ENCODE measurements around the gene NUDCD3. TPM values are rescaled to one million over a fixed set of nuclear protein-coding genes. Genes with fewer than 3 reads are reported as not detected.
A peak's percentile ranks its signal among the peaks of the same experiment; 100 is the strongest.

Gene NUDCD3
- total RNA-seq, 2 experiments from 2014 or later: 91.0 to 97.5 TPM

- peaks cover 9% of the 10 kb centered on the region for H3K9me3 Mint-ChIP-seq
- ChIA-PET POLR2A (no interaction called here), CTCF (interaction anchor here (2.0 kb wide), 1 partner anchor 48 kb away, joined by 5 read pairs; no protein-coding TSS in a partner anchor)
- no peak overlapping the region for H3K4me3 Mint-ChIP-seq
- no peaks in the 10 kb centered on the region for H3K27me3 Mint-ChIP-seq
- peaks cover 62% of the 10 kb centered on the region for H3K4me1 Mint-ChIP-seq
- no peak for DNase-seq
- peaks cover 60% of the 10 kb centered on the region for H3K36me3 Mint-ChIP-seq (ENCODE audit: low read depth)
- peak overlapping the region; percentile 5 for H3K27ac Mint-ChIP-seq
Observed at GRCh38 chr7:44486693-44487092, 3.8 kb downstream of the NUDCD3 start.

DNA sequence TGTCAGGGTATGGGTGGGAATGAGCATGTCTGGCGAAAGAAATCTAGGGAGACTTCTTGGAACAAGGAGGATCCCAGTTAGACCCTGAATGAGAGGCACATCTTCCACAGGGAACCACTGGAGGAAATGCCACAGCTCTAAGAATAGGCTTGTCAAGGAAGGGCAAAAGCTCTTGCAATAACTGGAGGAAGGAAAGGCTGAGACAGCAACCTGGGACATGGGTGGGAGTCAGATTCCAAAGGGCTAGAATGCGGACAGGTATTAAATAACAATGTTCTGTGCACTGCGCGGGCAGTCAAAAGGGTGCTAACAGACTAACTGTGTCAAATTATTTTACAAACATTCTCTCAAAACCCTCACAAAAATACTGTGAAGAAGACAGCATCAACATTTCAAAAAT lies 4.5 kb downstream of the NUDCD3 start:
- DNase-seq: no peak
- no peak overlapping the region for H3K27ac Mint-ChIP-seq
- peaks cover 58% of the 10 kb centered on the region for H3K4me1 Mint-ChIP-seq
- peaks cover 67% of the 10 kb centered on the region for H3K36me3 Mint-ChIP-seq (ENCODE audit: low read depth)
- POLR2A ChIA-PET: no interaction called here
- CTCF ChIA-PET: interaction anchor here (2.0 kb wide), 1 partner anchor 49 kb away, joined by 5 read pairs; no protein-coding TSS in a partner anchor
- H3K27me3 Mint-ChIP-seq: no peaks in the 10 kb centered on the region
- no peak overlapping the region for H3K4me3 Mint-ChIP-seq
- peaks cover 9% of the 10 kb centered on the region for H3K9me3 Mint-ChIP-seq

- Mint-ChIP-seq H3K36me3 (ENCODE audit: low read depth) (peaks cover 77% of the 10 kb centered on the region), H3K9me3 (peaks cover 9% of the 10 kb centered on the region), H3K4me1 (peaks cover 60% of the 10 kb centered on the region), H3K4me3 (no peak overlapping the region), H3K27me3 (no peaks in the 10 kb centered on the region), H3K27ac (no peak overlapping the region)
- DNase-seq: no peak
- ChIA-PET CTCF (interaction anchor here (1.7 kb wide), 1 partner anchor 244 kb away, joined by 4 read pairs; no protein-coding TSS in a partner anchor), POLR2A (no interaction called here)
Observed at GRCh38 chr7:44484482-44485313, 5.8 kb downstream of the NUDCD3 start.

- Mint-ChIP-seq H3K9me3 (peaks cover 13% of the 10 kb centered on the region), H3K4me1 (peaks cover 50% of the 10 kb centered on the region), H3K36me3 (ENCODE audit: low read depth) (peaks cover 84% of the 10 kb centered on the region), H3K27ac (no peak overlapping the region), H3K4me3 (no peak overlapping the region), H3K27me3 (no peaks in the 10 kb centered on the region)
- ChIA-PET POLR2A (interaction anchor here (1.2 kb wide), 1 partner anchor 8 kb away, joined by 4 read pairs; no protein-coding TSS in a partner anchor), CTCF (no interaction called here)
- DNase-seq: no peak
Observed at GRCh38 chr7:44482502-44483485, 7.7 kb downstream of the NUDCD3 start.

DNA sequence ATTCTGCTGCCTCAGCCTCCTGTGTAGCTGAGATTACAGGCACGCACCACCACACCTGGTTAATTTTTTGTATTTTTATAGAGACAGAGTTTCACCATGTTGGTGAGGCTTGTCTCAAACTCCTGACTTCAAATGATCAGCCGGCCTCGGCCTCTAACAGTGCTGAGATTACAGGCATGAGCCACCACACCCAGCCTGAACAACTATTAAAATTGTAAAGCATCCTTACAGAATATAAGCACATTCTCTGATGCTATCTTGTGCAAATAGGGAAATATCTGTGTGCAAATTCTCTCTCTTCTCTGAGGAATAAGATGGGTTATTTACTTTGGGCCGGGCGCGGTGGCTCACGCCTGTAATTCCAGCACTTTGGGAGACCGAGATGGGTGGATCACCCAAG lies 12.5 kb downstream of the NUDCD3 start:
- POLR2A ChIA-PET: interaction anchor here (1.8 kb wide), 1 partner anchor 12 kb away, joined by 4 read pairs; the partner anchor contains the start of gene NUDCD3
- H3K27me3 Mint-ChIP-seq: no peaks in the 10 kb centered on the region
- H3K9me3 Mint-ChIP-seq: peaks cover 4% of the 10 kb centered on the region
- H3K27ac Mint-ChIP-seq: no peak overlapping the region
- CTCF ChIA-PET: interaction anchor here (0.6 to 1.8 kb wide), 9 partner anchors 11 to 552 kb away, joined by 3 to 15 read pairs (median 4); partner anchors contain the start of gene NUDCD3
- no peak overlapping the region for H3K4me3 Mint-ChIP-seq
- no peak for DNase-seq
- peaks cover 27% of the 10 kb centered on the region for H3K4me1 Mint-ChIP-seq
- peaks cover 81% of the 10 kb centered on the region for H3K36me3 Mint-ChIP-seq (ENCODE audit: low read depth)

GRCh38 chr7:44477063-44477830 lies 13.2 kb downstream of the NUDCD3 start:
- Mint-ChIP-seq H3K4me1 (peaks cover 24% of the 10 kb centered on the region), H3K36me3 (ENCODE audit: low read depth) (peaks cover 79% of the 10 kb centered on the region), H3K9me3 (peaks cover 4% of the 10 kb centered on the region), H3K27me3 (no peaks in the 10 kb centered on the region), H3K27ac (peak overlapping the region; percentile 19), H3K4me3 (no peak overlapping the region)
- ChIA-PET CTCF (interaction anchor here (0.6 to 1.8 kb wide), 10 partner anchors 10 to 552 kb away, joined by 3 to 15 read pairs (median 4); partner anchors contain the start of genes H2AZ2 and NUDCD3), POLR2A (interaction anchor here (1.8 kb wide), 1 partner anchor 13 kb away, joined by 4 read pairs; the partner anchor contains the start of gene NUDCD3)
- peak; percentile 75 for DNase-seq

GRCh38 chr7:44476313-44476712 lies 14.1 kb downstream of the NUDCD3 start:
- Mint-ChIP-seq H3K4me3 (no peak overlapping the region), H3K27ac (no peak overlapping the region), H3K27me3 (no peaks in the 10 kb centered on the region), H3K4me1 (peaks cover 26% of the 10 kb centered on the region), H3K36me3 (ENCODE audit: low read depth) (peaks cover 77% of the 10 kb centered on the region), H3K9me3 (peaks cover 4% of the 10 kb centered on the region)
- DNase-seq: no peak
- ChIA-PET CTCF (interaction anchor here (1.3 to 1.8 kb wide), 3 partner anchors 14 to 236 kb away, joined by 4 to 7 read pairs (median 6); no protein-coding TSS in a partner anchor), POLR2A (interaction anchor here (0.8 kb wide), 2 partner anchors 13 to 14 kb away, joined by 3 read pairs; no protein-coding TSS in a partner anchor)

GRCh38 chr7:44473295-44473694 lies 17.2 kb downstream of the NUDCD3 start:
- Mint-ChIP-seq H3K4me3 (no peak overlapping the region), H3K9me3 (no peaks in the 10 kb centered on the region), H3K27me3 (no peaks in the 10 kb centered on the region), H3K36me3 (ENCODE audit: low read depth) (peaks cover 70% of the 10 kb centered on the region), H3K4me1 (peaks cover 22% of the 10 kb centered on the region), H3K27ac (no peak overlapping the region)
- CTCF ChIA-PET: interaction anchor here (1.2 to 1.3 kb wide), 2 partner anchors 13 to 17 kb away, joined by 3 read pairs; no protein-coding TSS in a partner anchor
- DNase-seq: no peak
- POLR2A ChIA-PET: no interaction called here

DNA sequence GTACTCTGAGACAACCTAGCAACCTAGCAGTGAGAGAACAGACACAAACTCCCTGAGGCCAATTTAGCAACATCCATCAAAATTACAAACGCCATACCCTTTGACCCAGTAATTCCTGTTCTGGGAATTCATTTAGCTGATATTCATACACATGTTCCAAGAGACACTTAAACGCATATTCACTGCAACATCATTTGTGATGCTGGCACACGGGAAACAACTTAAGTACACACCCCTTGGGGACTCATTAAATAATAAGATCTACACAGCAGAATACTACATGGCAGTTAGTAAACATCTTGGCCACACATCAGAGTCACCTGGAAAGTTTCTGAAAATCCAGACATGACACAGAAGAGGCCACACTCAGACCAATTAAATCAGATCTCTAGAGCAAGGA lies 17.6 kb downstream of the NUDCD3 start:
- H3K9me3 Mint-ChIP-seq: no peaks in the 10 kb centered on the region

DNA sequence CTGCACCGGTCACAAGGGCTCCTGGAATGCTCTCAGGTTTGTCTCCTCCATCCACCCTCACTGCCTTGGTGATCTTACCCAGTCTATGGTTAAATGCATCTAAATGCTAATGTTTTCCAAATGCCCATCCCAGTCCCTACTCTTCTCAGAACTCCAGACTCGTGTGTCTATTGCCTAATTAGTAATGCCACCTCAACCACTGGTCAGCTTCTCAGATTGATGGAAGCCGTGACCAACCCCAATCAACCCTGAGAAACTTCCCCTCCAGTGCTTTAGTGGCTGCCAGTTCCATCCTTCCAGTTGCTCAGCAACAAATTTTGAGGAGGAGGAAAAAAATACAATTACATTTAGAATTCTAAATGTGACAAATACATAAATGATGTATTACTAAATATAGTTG lies 18.6 kb downstream of the NUDCD3 start:
- no peaks in the 10 kb centered on the region for H3K9me3 Mint-ChIP-seq
- H3K27ac Mint-ChIP-seq: no peak overlapping the region
- no peak for DNase-seq
- CTCF ChIA-PET: no interaction called here
- no peaks in the 10 kb centered on the region for H3K27me3 Mint-ChIP-seq
- H3K4me3 Mint-ChIP-seq: no peak overlapping the region
- H3K36me3 Mint-ChIP-seq (ENCODE audit: low read depth): peaks cover 72% of the 10 kb centered on the region
- POLR2A ChIA-PET: no interaction called here
- peaks cover 20% of the 10 kb centered on the region for H3K4me1 Mint-ChIP-seq

More for the DNA sequence above, 17.6 kb downstream of the NUDCD3 start:
- no peak overlapping the region for H3K27ac Mint-ChIP-seq
- ChIA-PET CTCF (no interaction called here), POLR2A (no interaction called here)
- H3K4me3 Mint-ChIP-seq: no peak overlapping the region
- peaks cover 70% of the 10 kb centered on the region for H3K36me3 Mint-ChIP-seq (ENCODE audit: low read depth)
- DNase-seq: no peak
- no peaks in the 10 kb centered on the region for H3K27me3 Mint-ChIP-seq
- peaks cover 19% of the 10 kb centered on the region for H3K4me1 Mint-ChIP-seq

- H3K27ac Mint-ChIP-seq: no peak overlapping the region
- no peak overlapping the region for H3K4me3 Mint-ChIP-seq
- no peak for DNase-seq
- ChIA-PET CTCF (no interaction called here), POLR2A (no interaction called here)
- H3K27me3 Mint-ChIP-seq: no peaks in the 10 kb centered on the region
- peaks cover 69% of the 10 kb centered on the region for H3K36me3 Mint-ChIP-seq (ENCODE audit: low read depth)
- peaks cover 21% of the 10 kb centered on the region for H3K4me1 Mint-ChIP-seq
- H3K9me3 Mint-ChIP-seq: no peaks in the 10 kb centered on the region
Observed at GRCh38 chr7:44471436-44471835, 19.0 kb downstream of the NUDCD3 start.

- H3K36me3 Mint-ChIP-seq (ENCODE audit: low read depth): peaks cover 64% of the 10 kb centered on the region
- DNase-seq: no peak
- H3K4me1 Mint-ChIP-seq: peaks cover 27% of the 10 kb centered on the region
- no peak overlapping the region for H3K4me3 Mint-ChIP-seq
- CTCF ChIA-PET: interaction anchor here (1.1 kb wide), 1 partner anchor 230 kb away, joined by 7 read pairs; no protein-coding TSS in a partner anchor
- no peaks in the 10 kb centered on the region for H3K9me3 Mint-ChIP-seq
- POLR2A ChIA-PET: no interaction called here
- H3K27ac Mint-ChIP-seq: no peak overlapping the region
- no peaks in the 10 kb centered on the region for H3K27me3 Mint-ChIP-seq
Observed at GRCh38 chr7:44470628-44471245, 19.7 kb downstream of the NUDCD3 start.

Measured in activated CD4-positive, alpha-beta memory T cell treated with anti-CD3 and anti-CD28 coated beads, Interleukin-2, amount 10 ng/mL, durations not matched to agents 7 days and 5 days (primary cell).